K562 (cell line): ENCODE measurements around the gene PEX5L. TPM values are rescaled to one million over a fixed set of nuclear protein-coding genes. Genes with fewer than 3 reads are reported as not detected.

Experiments used
- ATAC-seq: fragments of 200-7000 bp; cut with Tn5 transposase; 3 replicates; pipeline ENCODE4 v1.9.1; 2020; ENCODE audit warnings: moderate library complexity
- BruUV-seq: library from RNA; stranded (reverse); fragments of 400-500 nt; replicated peaks from 2 replicates; lab custom pipeline; 2021; lab: Mats Ljungman, UMichigan
- CTCF ChIA-PET: fragments of 300-600 bp; formaldehyde crosslinking; extraction: SDS; loops from one replicate; lab custom pipeline; 2021; ENCODE audit warnings: low intra/inter-chr PET ratio; lab: Yijun Ruan, JAX
- POLR2A ChIA-PET: fragments of 300-600, 350-650 bp; sonication (Branson Sonifier 250); formaldehyde crosslinking; extraction: SDS; loops from one replicate; lab custom pipeline; 2021; ENCODE audit warnings: antibody characterized with exemption, inconsistent platforms; lab: Yijun Ruan, JAX
- DNase-seq, 4 experiments: peaks; one replicate each; pipeline versions ENCODE4 v3.0.0 to v3.0.0-alpha.2; 2011 to 2018; ENCODE audit warnings: low spot score in 3 of 4, mixed read lengths in 3 of 4; ENCODE audit errors: extremely low read depth in 1 of 4
- FAIRE-seq: peaks from 2 replicates; lab custom pipeline; 2011; peaks lifted over from hg19 to GRCh38; lab: Jason Lieb, UNC
- H2AFZ ChIP-seq: 2 replicates; pipeline ENCODE4 v1.6.0; 2011; ENCODE audit warnings: low read depth, low read length, control low read depth, inconsistent platforms
- H3K27ac ChIP-seq: fragments of 200-600 bp; 3 replicates; pipeline ENCODE4 v1.8.0; 2011; ENCODE audit warnings: low read depth, mild to moderate bottlenecking, control low read depth, inconsistent platforms, low read length, moderate library complexity, mixed read lengths; ENCODE audit errors: extremely low read depth
- H3K27me3 ChIP-seq, 2 experiments: fragments of 300-600 bp in 1 of 2; 2 replicates in 1 of 2; 3 replicates in 1 of 2; pipeline versions ENCODE4 v1.6.0 to v1.8.0; 2011; ENCODE audit warnings: inconsistent platforms in 2 of 2, low read length in 2 of 2, mild to moderate bottlenecking in 1 of 2, mixed read lengths in 1 of 2, moderate library complexity in 1 of 2; ENCODE audit not compliant: control insufficient read depth in 2 of 2, insufficient read depth in 2 of 2
- H3K36me3 ChIP-seq: fragments of 300-600 bp; 3 replicates; pipeline ENCODE4 v1.8.0; 2011; ENCODE audit warnings: mild to moderate bottlenecking, low read length, inconsistent platforms; ENCODE audit not compliant: control insufficient read depth, insufficient read depth
- H3K4me1 ChIP-seq, 2 experiments: fragments of 200-600 bp in 1 of 2; replicated peaks in 1 of 2; 2 replicates in 1 of 2; 3 replicates in 1 of 2; pipeline versions ENCODE4 v1.5.1 to v1.8.0; 2011; ENCODE audit warnings: inconsistent platforms in 2 of 2, low read length in 2 of 2, mild to moderate bottlenecking in 1 of 2, mixed read lengths in 1 of 2, moderate library complexity in 1 of 2; ENCODE audit not compliant: control insufficient read depth in 2 of 2, insufficient read depth in 2 of 2
- H3K4me2 ChIP-seq: 2 replicates; pipeline ENCODE4 v1.6.1; 2011; ENCODE audit warnings: low read length, control low read depth, inconsistent platforms, mixed read lengths; ENCODE audit not compliant: insufficient read depth
- H3K4me3 ChIP-seq: fragments of 200-600 bp; sonication (generic), shearing (Covaris generic); 2 replicates; pipeline ENCODE4 v1.5.1; 2016; ENCODE audit warnings: control low read depth, inconsistent platforms
- H3K79me2 ChIP-seq: fragments of 200-600 bp; 3 replicates; pipeline ENCODE4 v1.8.0; 2011; ENCODE audit warnings: low read length, inconsistent platforms; ENCODE audit not compliant: control insufficient read depth, insufficient read depth
- H3K9ac ChIP-seq, 2 experiments: 2 replicates each; pipeline versions ENCODE4 v1.6.0 to v1.6.1; 2011; ENCODE audit warnings: low read depth in 2 of 2, low read length in 2 of 2, control low read depth in 1 of 2, inconsistent platforms in 1 of 2, mild to moderate bottlenecking in 1 of 2, mixed read lengths in 1 of 2; ENCODE audit not compliant: insufficient read depth in 1 of 2
- H3K9me1 ChIP-seq: one replicate; pipeline ENCODE4 v1.6.0; 2011; ENCODE audit warnings: inconsistent platforms, mild to moderate bottlenecking, low read length, moderate library complexity; ENCODE audit not compliant: control insufficient read depth, insufficient read depth
- H3K9me3 ChIP-seq: replicated peaks from 2 replicates; pipeline ENCODE4 v1.5.1; 2011; ENCODE audit warnings: low read depth, low read length, inconsistent platforms; ENCODE audit not compliant: control insufficient read depth, insufficient read depth
- H4K20me1 ChIP-seq: replicated peaks from 2 replicates; pipeline ENCODE4 v1.6.1; 2011; ENCODE audit warnings: low read length, inconsistent platforms, mixed read lengths; ENCODE audit not compliant: control insufficient read depth, insufficient read depth
- ETV6 ChIP-seq, 3 experiments: fragments of 150-350 bp in 1 of 3; sonication (generic) in 1 of 3; formaldehyde crosslinking in 1 of 3; IDR thresholded peaks; 2 replicates each; pipeline versions ENCODE4 v1.6.1 to v1.8.0; 2014 to 2022; ENCODE audit warnings: borderline replicate concordance in 2 of 3, low read depth in 2 of 3, antibody characterized with exemption in 1 of 3, low read length in 1 of 3, mild to moderate bottlenecking in 1 of 3, missing genetic modification reagents in 1 of 3
- GABPA ChIP-seq: fragments of 200-800 bp; sonication (Bioruptor generic); conservative IDR thresholded peaks from 2 replicates; pipeline ENCODE4 v1.6.1; 2016; ENCODE audit warnings: low read depth, missing genetic modification characterization, missing compliant biosample characterization
- MAFG ChIP-seq: fragments of 450-650 bp; conservative IDR thresholded peaks from 2 replicates; pipeline ENCODE4 v1.6.1; 2016; ENCODE audit warnings: missing genetic modification characterization, missing compliant biosample characterization
- MTA3 ChIP-seq: fragments of 450-650 bp; formaldehyde crosslinking; IDR thresholded peaks from 2 replicates; pipeline ENCODE4 v1.6.1; 2017; ENCODE audit warnings: mild to moderate bottlenecking, borderline replicate concordance
- PHF20 ChIP-seq: fragments of 450-650 bp; IDR thresholded peaks from 2 replicates; pipeline ENCODE4 v1.6.1; 2018; ENCODE audit not compliant: partially characterized antibody
- POLR3A ChIP-seq: IDR thresholded peaks from 2 replicates; pipeline ENCODE4 v1.6.1; 2011; ENCODE audit warnings: borderline replicate concordance, mild to moderate bottlenecking, moderate library complexity; ENCODE audit not compliant: insufficient read length, insufficient read depth; ENCODE audit errors: extremely low read depth
- SLC30A9 ChIP-seq: fragments of 250-450 bp; sonication (Bioruptor Pico); IDR thresholded peaks from 2 replicates; pipeline ENCODE4 v1.8.0; 2022; ENCODE audit warnings: mild to moderate bottlenecking, moderate library complexity
- TCF7L2 ChIP-seq: fragments of 150-350 bp; IDR thresholded peaks from 2 replicates; pipeline ENCODE4 v1.6.1; 2016; ENCODE audit warnings: low read depth, mild to moderate bottlenecking, low read length, moderate library complexity
- ZBTB1 ChIP-seq: sonication (generic); formaldehyde crosslinking; IDR thresholded peaks from 2 replicates; pipeline ENCODE4 v1.8.1; 2023; ENCODE audit warnings: missing genetic modification reagents, low read depth, mild to moderate bottlenecking, borderline replicate concordance
- ZKSCAN3 ChIP-seq: fragments of 250-450 bp; sonication (Bioruptor Pico); IDR thresholded peaks from 2 replicates; pipeline ENCODE4 v1.4.0; 2020
- ZNF143 ChIP-seq: sonication (generic); formaldehyde crosslinking; IDR thresholded peaks from 2 replicates; pipeline ENCODE4 v1.9.0; 2022; ENCODE audit warnings: mild to moderate bottlenecking, missing genetic modification reagents
- ZNF146 ChIP-seq: IDR thresholded peaks from one replicate; pipeline ENCODE4 v1.6.1; 2018; ENCODE audit warnings: missing compliant biosample characterization; ENCODE audit not compliant: unreplicated experiment
- ZNF324 ChIP-seq: fragments of 250-450 bp; sonication (Bioruptor Pico); IDR thresholded peaks from 2 replicates; pipeline ENCODE4 v1.4.0; 2020; ENCODE audit warnings: mild to moderate bottlenecking
- ZNF551 ChIP-seq: fragments of 250-450 bp; sonication (Bioruptor Pico); IDR thresholded peaks from 2 replicates; pipeline ENCODE4 v1.5.0; 2021; ENCODE audit warnings: mild to moderate bottlenecking, moderate library complexity
- ZNF592 ChIP-seq: fragments of 450-650 bp; IDR thresholded peaks from 2 replicates; pipeline ENCODE4 v1.6.1; 2017; ENCODE audit warnings: antibody characterized with exemption, mild to moderate bottlenecking
- whole genome bisulfite sequencing: fragments of 100-300 bp; shearing (Covaris generic); methylation state at CpG from one replicate; pipeline ENCODE4 v1.1.6; 2016; ENCODE audit warnings: low coverage, mixed read lengths; ENCODE audit not compliant: insufficient coverage; ENCODE audit errors: missing lambda C conversion rate; 5-methylcytosine and 5-hydroxymethylcytosine counted together
- in situ Hi-C: fragments of 300-500 bp; cut with MboI; formaldehyde crosslinking; loops from 4 replicates; pipeline ENCODE4 v1.15.0; 2018; ENCODE audit warnings: inconsistent platforms, mixed read lengths
- intact Hi-C: fragments of 100-400 bp; cut with micrococcal nuclease; formaldehyde crosslinking; loops from 2 replicates; pipeline ENCODE4 v1.14.2; 2022
- polyA plus RNA-seq, 8 experiments: library from polyadenylated mRNA; depleted of rRNA in 4 of 8; stranded (reverse) in 5 of 8; unstranded in 3 of 8; fragments of >200 nt; fragmentation: Nextera tagmentation in 2 of 8; fragmentation: Illumina TruSeq in 1 of 8; extraction: Ambion mirVana in 2 of 8; extraction: Trizol in 1 of 8; gene quantifications; 2 replicates each; pipeline versions ENCODE4 v1.2.1 to v1.2.3, GENCODE V29; 2011 to 2014; ENCODE audit warnings: inconsistent platforms in 1 of 8, missing spikeins in 1 of 8
- total RNA-seq, 7 experiments: library from RNA; depleted of rRNA in 6 of 7; stranded (reverse); fragments of >200 nt in 6 of 7; fragmentation: Illumina TruSeq in 2 of 7; extraction: Trizol in 2 of 7; gene quantifications; 2 replicates each; pipeline versions ENCODE4 v1.2.1 to v1.2.3, GENCODE V29; 2011 to 2021; ENCODE audit warnings: low replicate concordance in 1 of 7

Gene PEX5L
- total and polyA plus RNA-seq, 9 of the 15 experiments (the other 6 are each of a cell fraction or from before 2014, with no cell fraction given): not detected

- no peak overlapping the region for H3K4me3 ChIP-seq
- FAIRE-seq (no peak), DNase-seq (no peak), ATAC-seq (no peak)
- CTCF ChIA-PET: no interaction called here
- H3K9me1 ChIP-seq: no peaks in the 10 kb centered on the region
- no TSS peak for BruUV-seq
- no peak overlapping the region for H2AFZ ChIP-seq
- in situ Hi-C loops (no loop called here), intact Hi-C loops (no loop called here)
- H3K36me3 ChIP-seq: no peaks in the 10 kb centered on the region
- H4K20me1 ChIP-seq: no peaks in the 10 kb centered on the region
- H3K27me3 ChIP-seq: no peaks in the 10 kb centered on the region
- TF ChIP-seq ZBTB1 (CRISPR knock-in tag) (no peak), ZKSCAN3 (CRISPR knock-in tag) (no peak), ZNF324 (CRISPR knock-in tag) (no peak), ZNF146 (CRISPR knock-in tag) (no peak), ZNF143 (CRISPR knock-in tag) (no peak), TCF7L2 (no peak), MAFG (tag) (no peak), MTA3 (no peak), PHF20 (no peak), SLC30A9 (no peak), GABPA (tag) (no peak), ETV6 (IDR thresholded peaks at IDR 0.05; ENCODE audit: borderline replicate concordance in 1 of 2, low read depth in 2 of 2, low read length in 1 of 2) (no peak), ETV6 (CRISPR knock-in tag; IDR thresholded peaks at IDR 0.05; ENCODE audit: borderline replicate concordance) (no peak), POLR3A (no peak), ZNF551 (CRISPR knock-in tag) (no peak), ZNF592 (no peak)
- no peak overlapping the region for H3K9ac ChIP-seq
- H3K4me2 ChIP-seq: no peak overlapping the region
- POLR2A ChIA-PET: no interaction called here
- WGBS: 2% methylated on average over 3 of the region's 3 CpGs
- no peak overlapping the region for H3K27ac ChIP-seq
- no peaks in the 10 kb centered on the region; the same call in 1 of the 2 replicates for H3K9me3 ChIP-seq
- H3K79me2 ChIP-seq: no peaks in the 10 kb centered on the region
- H3K4me1 ChIP-seq: no peaks in the 10 kb centered on the region
Observed at GRCh38 chr3:180011927-180012326, 24.8 kb downstream of the PEX5L start.
